Neural crest cell (in vitro differentiated cells): ENCODE data around the gene MYLIP. TPM values are rescaled to one million over a fixed set of nuclear protein-coding genes. Genes with fewer than 3 reads are reported as not detected.

Experiments used
- DNase-seq: peaks from one replicate; pipeline ENCODE4 v3.0.0; 2021; ENCODE audit warnings: low read depth, mixed read lengths, low spot score
- H3K27ac Mint-ChIP-seq: one replicate; pipeline ENCODE4 v1.8.0; 2021; ENCODE audit warnings: mild to moderate bottlenecking, mixed read lengths; ENCODE audit not compliant: unreplicated experiment
- H3K27me3 Mint-ChIP-seq: 2 replicates; pipeline ENCODE4 v1.8.0; 2021; ENCODE audit warnings: low read depth, mild to moderate bottlenecking, mixed read lengths
- H3K36me3 Mint-ChIP-seq: 2 replicates; pipeline ENCODE4 v1.8.0; 2021; ENCODE audit warnings: low read depth, mild to moderate bottlenecking, mixed read lengths
- H3K4me1 Mint-ChIP-seq: 2 replicates; pipeline ENCODE4 v1.8.0; 2021; ENCODE audit warnings: mixed read lengths
- H3K4me3 Mint-ChIP-seq: one replicate; pipeline ENCODE4 v1.8.0; 2021; ENCODE audit warnings: mild to moderate bottlenecking, mixed read lengths
- H3K9me3 Mint-ChIP-seq: 2 replicates; pipeline ENCODE4 v1.8.0; 2021; ENCODE audit warnings: mixed read lengths
- CTCF ChIP-seq: fragments of 200-600 bp; sonication (generic); conservative IDR thresholded peaks from 2 replicates; pipeline ENCODE4 v1.5.0; 2021; ENCODE audit warnings: antibody characterized with exemption, mild to moderate bottlenecking
- total RNA-seq: library from RNA; stranded (reverse); gene quantifications from 2 replicates; pipeline ENCODE4 v1.2.1, GENCODE V29; 2021

Gene MYLIP
- total RNA-seq, 1 donor from 2014 or later = 4.5 TPM

DNA sequence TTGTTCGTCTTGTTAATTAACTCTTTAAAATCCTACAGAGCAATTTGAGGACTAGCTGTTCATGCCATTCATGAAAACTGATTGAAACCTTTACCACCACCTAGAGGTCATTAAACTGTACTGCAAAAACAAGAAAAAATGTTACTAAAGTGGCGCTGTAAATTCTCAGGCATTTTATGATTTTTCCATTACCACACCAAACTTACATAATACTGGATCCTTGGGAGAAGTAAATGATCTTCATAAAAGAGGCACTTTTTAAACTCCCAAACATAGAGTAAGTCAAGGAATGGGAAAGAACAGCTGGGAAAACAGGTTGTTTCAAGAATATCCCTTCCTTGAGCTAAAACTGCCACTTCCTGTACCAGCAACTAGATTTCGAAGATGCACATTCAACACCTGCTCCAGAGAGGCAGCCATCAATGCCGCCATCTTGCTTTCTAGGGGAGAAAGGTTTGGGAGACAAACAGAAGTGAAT lies 54.3 kb downstream of the MYLIP start:
- Mint-ChIP-seq H3K4me1 (no peaks in the 10 kb centered on the region), H3K36me3 (no peaks in the 10 kb centered on the region)
- no peak for DNase-seq

DNA sequence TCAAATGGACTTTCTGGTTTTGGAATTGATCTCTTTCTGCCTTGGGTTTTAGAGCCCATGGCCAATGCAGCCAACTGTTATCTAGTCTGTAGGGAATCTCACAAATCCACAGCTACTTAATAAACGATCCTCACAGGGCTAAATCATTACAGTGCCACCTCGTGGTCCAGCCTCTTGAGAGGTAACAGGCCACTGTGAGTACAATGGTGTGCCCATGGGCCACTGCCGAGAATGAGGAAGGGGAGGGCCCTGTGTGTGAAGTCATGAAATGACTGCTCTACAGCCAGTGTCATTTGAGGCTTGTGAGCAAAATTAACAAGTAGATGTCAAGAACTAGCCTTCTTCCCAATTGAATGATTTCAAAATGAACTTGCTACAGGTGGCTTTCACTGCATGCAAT lies 55.2 kb downstream of the MYLIP start:
- H3K9me3 Mint-ChIP-seq = no peaks in the 10 kb centered on the region
- peaks cover 43% of the 10 kb centered on the region for H3K27me3 Mint-ChIP-seq
- H3K4me3 Mint-ChIP-seq = no peak overlapping the region
- TF ChIP-seq CTCF = no peak
- H3K4me1 Mint-ChIP-seq = no peaks in the 10 kb centered on the region
- H3K27ac Mint-ChIP-seq = no peak overlapping the region
- H3K36me3 Mint-ChIP-seq = no peaks in the 10 kb centered on the region
- no peak for DNase-seq

More for the DNA sequence above, 54.3 kb downstream of the MYLIP start:
- Mint-ChIP-seq H3K27me3 (peaks cover 37% of the 10 kb centered on the region), H3K4me3 (no peak overlapping the region), H3K27ac (no peak overlapping the region), H3K9me3 (no peaks in the 10 kb centered on the region)
- peak; percentile 79 for TF ChIP-seq CTCF

- no peak for DNase-seq
- no peaks in the 10 kb centered on the region for H3K4me1 Mint-ChIP-seq
- H3K27me3 Mint-ChIP-seq = peaks cover 45% of the 10 kb centered on the region
- no peak overlapping the region for H3K27ac Mint-ChIP-seq
- TF ChIP-seq CTCF = no peak
- H3K9me3 Mint-ChIP-seq = no peaks in the 10 kb centered on the region
- no peaks in the 10 kb centered on the region for H3K36me3 Mint-ChIP-seq
- H3K4me3 Mint-ChIP-seq = no peak overlapping the region
These were observed 55.7 kb downstream of the MYLIP start for GRCh38 chr6:16184551-16184950.

- Mint-ChIP-seq H3K9me3 (no peaks in the 10 kb centered on the region), H3K27me3 (peaks cover 68% of the 10 kb centered on the region), H3K36me3 (no peaks in the 10 kb centered on the region), H3K4me1 (no peaks in the 10 kb centered on the region), H3K27ac (no peak overlapping the region), H3K4me3 (no peak overlapping the region)
- no peak for TF ChIP-seq CTCF
- DNase-seq = no peak
These were observed 58.3 kb downstream of the MYLIP start for GRCh38 chr6:16187176-16187575.

- Mint-ChIP-seq H3K4me1 (no peaks in the 10 kb centered on the region), H3K27me3 (peaks cover 85% of the 10 kb centered on the region), H3K4me3 (no peak overlapping the region), H3K9me3 (no peaks in the 10 kb centered on the region), H3K27ac (no peak overlapping the region), H3K36me3 (no peaks in the 10 kb centered on the region)
- TF ChIP-seq CTCF = no peak
- DNase-seq = no peak
These were observed 61.3 kb downstream of the MYLIP start for GRCh38 chr6:16190214-16190613.
